ENCODE data around the gene MAEA. TPM values are rescaled to one million over a fixed set of nuclear protein-coding genes. Genes with fewer than 3 reads are reported as not detected.

Gene MAEA
- total RNA-seq, 3 donors from 2014 or later, result 49.9 to 76.7 (median 62.3) TPM

DNA sequence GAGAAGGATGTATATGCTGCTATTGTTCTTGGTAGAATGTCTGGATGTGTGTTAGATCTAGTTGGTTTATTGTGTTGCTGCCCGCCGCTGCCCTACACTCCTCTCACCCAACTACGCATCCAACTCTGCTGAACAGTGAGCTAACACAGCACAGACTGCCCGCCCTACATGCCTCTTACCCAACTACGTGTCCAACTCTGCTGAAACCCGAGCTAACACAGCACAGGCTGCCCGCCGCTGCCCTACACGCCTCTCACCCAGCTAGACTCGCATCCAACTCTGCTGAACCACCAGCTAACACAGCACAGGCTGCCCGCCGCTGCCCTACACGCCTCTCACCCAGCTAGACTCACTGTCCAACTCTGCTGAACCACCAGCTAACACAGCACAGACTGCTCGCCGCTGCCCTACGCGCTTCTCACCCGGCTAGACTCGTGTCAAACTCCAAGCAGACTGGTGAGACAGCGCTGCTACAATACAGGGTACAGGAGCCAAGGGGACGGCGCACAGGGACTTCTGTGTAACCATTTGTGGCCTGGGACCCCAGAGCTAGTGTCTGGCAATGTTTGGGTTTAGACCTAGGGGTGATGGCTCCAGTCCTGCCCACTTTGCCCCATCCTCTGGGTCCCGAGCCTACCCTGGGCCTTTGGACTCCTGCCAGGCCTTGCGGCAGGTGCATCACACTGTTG, 29.1 kb upstream of the MAEA start:
- Histone ChIP-seq H3K9me3 (no peaks in the 10 kb centered on the region), H3K4me3 (no peak overlapping the region), H3K27ac (no peak overlapping the region), H3K27me3 (no peaks in the 10 kb centered on the region), H3K4me1 (no peaks in the 10 kb centered on the region), H3K36me3 (no peaks in the 10 kb centered on the region)
- DNase-seq (ENCODE audit: low spot score in 2 of 2), result no peak
- intact Hi-C loops (cut with DNase I; ENCODE audit: low total_unique reads), result no loop called here
- no peak for TF ChIP-seq POLR2AphosphoS5 (IDR thresholded peaks at IDR 0.05)

DNA sequence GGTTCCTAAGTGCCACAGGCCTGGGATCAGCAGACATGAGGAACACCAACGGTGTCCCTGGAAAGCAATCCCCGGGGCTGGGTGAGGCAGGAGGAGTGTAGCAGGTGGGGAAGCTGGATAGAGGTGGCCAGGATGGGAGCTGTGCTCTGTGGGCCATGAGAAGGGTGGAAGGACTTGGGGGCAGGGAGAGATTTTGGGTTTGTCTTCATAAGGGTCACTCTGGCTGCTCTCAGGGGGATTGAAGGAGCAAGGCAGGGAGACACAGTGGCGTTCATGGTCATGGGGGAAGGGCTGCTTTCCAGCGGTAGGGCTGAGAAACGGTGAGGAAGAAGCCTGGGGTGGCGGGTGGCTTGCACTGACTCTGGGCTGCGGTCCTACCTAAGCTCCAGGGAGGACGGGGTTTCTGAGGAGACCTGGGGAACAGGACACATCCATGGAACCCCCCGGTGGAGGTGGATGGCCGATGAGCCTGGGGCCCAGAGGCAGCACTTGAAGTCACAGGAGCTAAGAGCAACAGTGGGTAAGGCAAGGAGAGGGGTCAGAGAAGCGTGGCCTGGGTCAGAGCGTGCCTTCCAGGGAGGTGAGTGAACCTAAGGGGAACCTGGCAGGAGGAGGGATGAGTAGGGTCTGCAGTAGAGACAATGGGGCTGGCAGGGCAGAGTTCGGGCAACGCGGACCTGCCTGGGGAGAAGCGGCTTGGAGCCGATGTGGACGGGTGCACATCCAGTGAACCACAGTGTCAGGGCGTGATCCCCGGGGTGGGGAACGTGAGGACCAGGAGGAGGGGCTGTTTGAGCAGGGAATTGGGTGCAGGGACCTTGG, 28.4 kb upstream of the MAEA start:
- intact Hi-C loops (cut with DNase I; ENCODE audit: low total_unique reads), result no loop called here
- H3K4me1 ChIP-seq, result no peaks in the 10 kb centered on the region
- no peaks in the 10 kb centered on the region for H3K9me3 ChIP-seq
- TF ChIP-seq POLR2A (IDR thresholded peaks at IDR 0.05) (no peak), POLR2AphosphoS5 (IDR thresholded peaks at IDR 0.05) (no peak)
- TF ChIP-seq, protein P1, sequence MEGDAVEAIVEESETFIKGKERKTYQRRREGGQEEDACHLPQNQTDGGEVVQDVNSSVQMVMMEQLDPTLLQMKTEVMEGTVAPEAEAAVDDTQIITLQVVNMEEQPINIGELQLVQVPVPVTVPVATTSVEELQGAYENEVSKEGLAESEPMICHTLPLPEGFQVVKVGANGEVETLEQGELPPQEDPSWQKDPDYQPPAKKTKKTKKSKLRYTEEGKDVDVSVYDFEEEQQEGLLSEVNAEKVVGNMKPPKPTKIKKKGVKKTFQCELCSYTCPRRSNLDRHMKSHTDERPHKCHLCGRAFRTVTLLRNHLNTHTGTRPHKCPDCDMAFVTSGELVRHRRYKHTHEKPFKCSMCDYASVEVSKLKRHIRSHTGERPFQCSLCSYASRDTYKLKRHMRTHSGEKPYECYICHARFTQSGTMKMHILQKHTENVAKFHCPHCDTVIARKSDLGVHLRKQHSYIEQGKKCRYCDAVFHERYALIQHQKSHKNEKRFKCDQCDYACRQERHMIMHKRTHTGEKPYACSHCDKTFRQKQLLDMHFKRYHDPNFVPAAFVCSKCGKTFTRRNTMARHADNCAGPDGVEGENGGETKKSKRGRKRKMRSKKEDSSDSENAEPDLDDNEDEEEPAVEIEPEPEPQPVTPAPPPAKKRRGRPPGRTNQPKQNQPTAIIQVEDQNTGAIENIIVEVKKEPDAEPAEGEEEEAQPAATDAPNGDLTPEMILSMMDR (IDR thresholded peaks at IDR 0.05), result no peak
- no peak overlapping the region for H3K4me3 ChIP-seq
- DNase-seq (ENCODE audit: low spot score in 2 of 2), result no peak
- no peaks in the 10 kb centered on the region for H3K36me3 ChIP-seq
- no peak overlapping the region for H3K27ac ChIP-seq
- no peaks in the 10 kb centered on the region for H3K27me3 ChIP-seq

DNA sequence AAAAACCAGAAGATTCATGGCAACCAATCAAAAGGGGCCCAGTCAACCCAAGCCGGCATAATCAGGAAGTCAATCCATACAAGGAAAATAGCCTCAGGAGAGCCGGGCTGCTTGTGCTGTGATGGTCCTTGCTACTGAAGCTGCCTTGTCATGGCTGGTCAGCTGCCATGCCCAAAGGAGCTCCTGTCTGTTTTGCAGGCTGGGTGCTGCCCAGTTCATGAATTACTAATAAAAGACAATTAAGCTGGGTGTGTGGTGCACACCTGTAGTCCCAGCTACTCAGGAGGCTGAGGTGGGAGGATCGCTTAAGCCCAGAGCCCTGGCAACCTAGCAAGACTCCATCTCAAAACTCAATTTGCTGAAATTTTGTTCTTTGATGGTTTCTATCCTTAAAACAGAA, 24.7 kb upstream of the MAEA start:
- Histone ChIP-seq H3K27me3 (no peaks in the 10 kb centered on the region), H3K4me1 (no peaks in the 10 kb centered on the region), H3K4me3 (no peak overlapping the region), H3K27ac (no peak overlapping the region), H3K36me3 (no peaks in the 10 kb centered on the region), H3K9me3 (peaks cover 5 to 13% of the 10 kb centered on the region in 2 donors)
- intact Hi-C loops (cut with DNase I; ENCODE audit: low total_unique reads), result no loop called here
- TF ChIP-seq POLR2A (IDR thresholded peaks at IDR 0.05) (no peak), POLR2AphosphoS5 (IDR thresholded peaks at IDR 0.05) (no peak)
- TF ChIP-seq, protein P1 (IDR thresholded peaks at IDR 0.05), result no peak
- DNase-seq (ENCODE audit: low spot score in 2 of 2), result no peak

DNA sequence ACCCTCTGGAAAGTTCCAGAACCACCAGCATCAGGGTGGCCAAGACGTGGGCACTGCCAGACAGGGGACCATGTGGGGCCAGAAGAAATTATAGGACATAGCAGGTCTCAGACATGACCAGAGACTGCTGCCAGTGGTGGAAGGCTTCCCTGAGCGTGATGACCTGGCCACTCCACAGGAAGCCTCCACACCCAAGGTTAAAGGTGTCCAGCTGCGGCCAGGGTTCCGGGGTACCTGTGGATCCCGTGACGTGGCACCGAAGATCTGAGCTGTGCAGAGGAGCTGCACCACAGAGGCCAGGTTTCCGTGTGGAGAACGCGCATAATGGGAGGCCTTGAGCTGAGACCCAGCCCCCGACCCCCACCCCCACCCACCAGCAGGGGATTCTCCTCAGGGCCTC, 24.3 kb upstream of the MAEA start:
- peaks cover 5 to 14% of the 10 kb centered on the region in 2 donors for H3K9me3 ChIP-seq
- H3K36me3 ChIP-seq, result no peaks in the 10 kb centered on the region
- H3K4me3 ChIP-seq, result no peak overlapping the region
- H3K27ac ChIP-seq, result no peak overlapping the region
- intact Hi-C loops (cut with DNase I; ENCODE audit: low total_unique reads), result no loop called here
- no peak for DNase-seq (ENCODE audit: low spot score in 2 of 2)
- no peaks in the 10 kb centered on the region for H3K4me1 ChIP-seq
- H3K27me3 ChIP-seq, result no peaks in the 10 kb centered on the region
- no peak for TF ChIP-seq POLR2A (IDR thresholded peaks at IDR 0.05)
- no peak for TF ChIP-seq POLR2AphosphoS5 (IDR thresholded peaks at IDR 0.05)
- TF ChIP-seq, protein P1 (IDR thresholded peaks at IDR 0.05), result no peak

DNA sequence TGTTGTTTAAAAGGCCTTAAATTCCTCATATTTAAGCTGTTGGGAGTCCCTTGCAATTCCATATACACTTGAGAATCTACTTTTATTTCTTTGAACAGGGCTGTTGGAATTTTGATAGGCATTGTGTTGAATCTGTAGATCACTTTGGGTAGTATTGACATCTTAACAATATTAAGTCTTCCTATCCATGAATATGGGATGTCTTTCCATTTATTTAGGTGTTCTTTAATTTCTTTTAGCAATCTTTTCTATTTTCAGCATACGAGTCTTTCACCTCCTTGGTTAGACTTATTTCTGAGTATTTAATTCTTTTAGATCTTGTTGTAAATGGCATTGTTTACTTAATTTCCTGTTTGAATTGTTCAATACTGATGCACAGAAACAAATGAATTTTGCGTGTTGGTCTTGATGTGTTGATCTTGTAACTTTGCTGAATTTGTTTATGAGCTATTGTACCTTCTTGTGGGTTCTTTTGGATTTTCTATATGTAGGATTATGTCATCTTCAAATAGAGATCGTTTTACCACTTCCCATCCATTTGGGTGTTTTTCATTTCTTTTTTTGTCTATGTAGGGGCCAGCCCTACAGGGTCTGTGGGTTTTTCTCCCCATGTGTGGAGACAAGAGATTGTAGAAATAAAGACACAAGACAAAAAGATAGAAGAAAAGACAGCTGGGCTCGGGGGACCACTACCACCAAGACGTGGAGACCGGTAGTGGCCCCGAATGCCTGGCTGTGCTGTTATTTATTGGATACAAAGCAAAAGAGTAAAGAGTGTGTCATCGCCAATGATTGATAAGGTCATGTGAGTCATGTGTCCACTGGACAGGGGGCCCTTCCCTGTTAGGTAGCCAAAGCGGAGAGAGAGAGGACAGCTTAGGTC, 22.6 kb upstream of the MAEA start:
- DNase-seq (ENCODE audit: low spot score in 2 of 2), result no peak
- peaks cover 5 to 14% of the 10 kb centered on the region in 2 donors for H3K9me3 ChIP-seq
- no peak overlapping the region for H3K27ac ChIP-seq
- TF ChIP-seq, protein P1 (IDR thresholded peaks at IDR 0.05), result no peak
- TF ChIP-seq POLR2A (IDR thresholded peaks at IDR 0.05) (no peak), POLR2AphosphoS5 (IDR thresholded peaks at IDR 0.05) (no peak)
- no peaks in the 10 kb centered on the region for H3K36me3 ChIP-seq
- intact Hi-C loops (cut with DNase I; ENCODE audit: low total_unique reads), result no loop called here
- no peaks in the 10 kb centered on the region for H3K4me1 ChIP-seq
- no peak overlapping the region for H3K4me3 ChIP-seq
- H3K27me3 ChIP-seq, result no peaks in the 10 kb centered on the region
